Measurements from ENCODE around the gene NDUFS4.

GRCh38 chr5:53726121-53726520 is 165.7 kb downstream of the NDUFS4 start:
- TF ChIP-seq CREB1 (IDR thresholded peaks at IDR 0.05; ENCODE audit: low read depth) (no peak), USF1 (IDR thresholded peaks at IDR 0.05) (no peak)
- TF ChIP-seq, protein P1, sequence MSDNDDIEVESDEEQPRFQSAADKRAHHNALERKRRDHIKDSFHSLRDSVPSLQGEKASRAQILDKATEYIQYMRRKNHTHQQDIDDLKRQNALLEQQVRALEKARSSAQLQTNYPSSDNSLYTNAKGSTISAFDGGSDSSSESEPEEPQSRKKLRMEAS (IDR thresholded peaks at IDR 0.05), result no peak

All from Ishikawa (cell line).